Lower leg skin (tissue), 3 donors: ENCODE data around the gene SOX6.

Experiments used
- CTCF ChIP-seq, 3 donors: fragments of 450-650 bp; IDR thresholded peaks; one replicate each; pipeline ENCODE4 v1.5.1; 2016; ENCODE audit warnings: antibody characterized with exemption in 3 of 3, mild to moderate bottlenecking in 3 of 3, moderate library complexity in 2 of 3
- POLR2A ChIP-seq, 2 donors: fragments of 450-650 bp; IDR thresholded peaks; one replicate each; pipeline ENCODE4 v1.6.1; 2016 to 2017; ENCODE audit warnings: antibody characterized with exemption in 2 of 2, mild to moderate bottlenecking in 1 of 2, moderate library complexity in 1 of 2

- TF ChIP-seq CTCF (IDR thresholded peaks at IDR 0.05), result no peak
- TF ChIP-seq POLR2A (IDR thresholded peaks at IDR 0.05), result no peak
Observed at GRCh38 chr11:16018931-16019330, 337.4 kb downstream of the SOX6 start.
